ENCODE measurements around the gene PTCH2. TPM values are rescaled to one million over a fixed set of nuclear protein-coding genes. Genes with fewer than 3 reads are reported as not detected.
"Not testable (repeated sequence)": the region's sequence is repeated elsewhere in the genome, so short reads cannot be mapped to it uniquely, and the experiment has no call there.

The PTCH2 gene
- total RNA-seq, 2 experiments from 2014 or later, result 0.13 to 0.97 TPM

- ATAC-seq (peak; percentile 90), DNase-seq (peak; percentile 99)
- H3K9me3 Mint-ChIP-seq, result no peaks in the 10 kb centered on the region
- peak; percentile 76 for TF ChIP-seq CTCF (IDR thresholded peaks at IDR 0.05)
- peaks cover 38% of the 10 kb centered on the region for H3K36me3 Mint-ChIP-seq (ENCODE audit: low read depth)
- intact Hi-C loops (cut with micrococcal nuclease), result loop anchor here (10.0 kb wide), 1 partner anchor 505 kb away; no protein-coding TSS in a partner anchor
- ChIA-PET POLR2A (interaction anchor here (1.0 to 8.3 kb wide), 11 partner anchors 9 to 505 kb away, joined by 3 to 130 read pairs (median 32); partner anchors contain the start of genes BEST4, BTBD19, DYNLT4 and RNU5D-1), CTCF (interaction anchor here (0.7 to 4.6 kb wide), 18 partner anchors 10 to 167 kb away, joined by 3 to 51 read pairs (median 4); partner anchors contain the start of genes BEST4, BTBD19 and RNU5D-1)
- peak within 1 kb of the TSS; percentile 84 for H3K4me3 Mint-ChIP-seq
- H3K27ac Mint-ChIP-seq, result peak within 1 kb of the TSS; percentile 100
- H3K4me1 Mint-ChIP-seq (ENCODE audit: low read depth), result peaks cover 35% of the 10 kb centered on the region
- H3K27me3 Mint-ChIP-seq, result no peaks in the 10 kb centered on the region
Observed at GRCh38 chr1:44799770-44800584, 43.1 kb downstream of the PTCH2 start, which contains the start of gene PLK3. Gene PLK3 (plus strand): TSS chr1:44800377. CDS start chr1:44800464, 87 bp downstream.

- intact Hi-C loops (cut with micrococcal nuclease), result no loop called here
Observed at GRCh38 chr1:44798481-44799365, 44.3 kb downstream of the PTCH2 start.

GRCh38 chr1:44797886-44798285 is 45.2 kb downstream of the PTCH2 start:
- peaks cover 18% of the 10 kb centered on the region for H3K36me3 Mint-ChIP-seq (ENCODE audit: low read depth)
- H3K27me3 Mint-ChIP-seq; intact Hi-C loops (cut with micrococcal nuclease); H3K4me3 Mint-ChIP-seq; H3K27ac Mint-ChIP-seq; H3K9me3 Mint-ChIP-seq; ATAC-seq; DNase-seq: not testable (repeated sequence)
- POLR2A ChIA-PET, result interaction anchor here (1.9 to 8.3 kb wide), 7 partner anchors 10 to 68 kb away, joined by 8 to 130 read pairs (median 37); partner anchors contain the start of genes BTBD19, DYNLT4, RNU5D-1 and RPS8
- H3K4me1 Mint-ChIP-seq (ENCODE audit: low read depth), result peaks cover 18% of the 10 kb centered on the region
- CTCF ChIA-PET, result interaction anchor here (1.8 to 4.6 kb wide), 4 partner anchors 7 to 13 kb away, joined by 5 to 51 read pairs (median 18); partner anchors contain the start of gene BTBD19

More at GRCh38 chr1:44798481-44799365, 44.3 kb downstream of the PTCH2 start:
- CTCF ChIA-PET, result interaction anchor here (0.6 to 4.6 kb wide), 8 partner anchors 8 to 67 kb away, joined by 3 to 51 read pairs (median 4); partner anchors contain the start of genes BTBD19 and RNU5D-1
- Mint-ChIP-seq H3K27ac (peak overlapping the region; percentile 100), H3K36me3 (ENCODE audit: low read depth) (peaks cover 27% of the 10 kb centered on the region), H3K4me1 (ENCODE audit: low read depth) (peaks cover 26% of the 10 kb centered on the region), H3K9me3 (no peaks in the 10 kb centered on the region), H3K27me3 (no peaks in the 10 kb centered on the region), H3K4me3 (no peak overlapping the region)
- ATAC-seq (no peak), DNase-seq (no peak)
- POLR2A ChIA-PET, result interaction anchor here (1.0 to 8.3 kb wide), 7 partner anchors 10 to 77 kb away, joined by 5 to 130 read pairs (median 37); partner anchors contain the start of genes BEST4, BTBD19, DYNLT4 and RNU5D-1
- TF ChIP-seq CTCF (IDR thresholded peaks at IDR 0.05), result no peak

GRCh38 chr1:44792736-44793502 is 50.1 kb downstream of the PTCH2 start:
- no peak for TF ChIP-seq CTCF (IDR thresholded peaks at IDR 0.05)
- H3K4me3 Mint-ChIP-seq, result no peak overlapping the region
- POLR2A ChIA-PET, result interaction anchor here (1.3 to 11.9 kb wide), 6 partner anchors 14 to 218 kb away, joined by 4 to 181 read pairs (median 26); partner anchors contain the start of genes RNU5D-1 and RPS8
- CTCF ChIA-PET, result interaction anchor here (0.7 to 2.3 kb wide), 10 partner anchors 8 to 699 kb away, joined by 3 to 9 read pairs (median 4); partner anchors contain the start of gene RPS8
- no peak overlapping the region for H3K27ac Mint-ChIP-seq
- ATAC-seq (no peak), DNase-seq (peak; percentile 1)
- no peaks in the 10 kb centered on the region for H3K27me3 Mint-ChIP-seq
- no peaks in the 10 kb centered on the region for H3K36me3 Mint-ChIP-seq (ENCODE audit: low read depth)
- intact Hi-C loops (cut with micrococcal nuclease), result no loop called here
- H3K9me3 Mint-ChIP-seq, result no peaks in the 10 kb centered on the region
- H3K4me1 Mint-ChIP-seq (ENCODE audit: low read depth), result no peaks in the 10 kb centered on the region
